OCI-LY1 (cell line): ENCODE data around the gene OLFML3.

Source experiments
- H2AFZ ChIP-seq: fragments of 200-600 bp; sonication (generic), shearing (Covaris generic); 2 replicates; pipeline ENCODE4 v1.6.0; 2014; ENCODE audit warnings: antibody characterized with exemption, mild to moderate bottlenecking, low read length
- H3F3A ChIP-seq: fragments of 200-600 bp; sonication (generic), shearing (Covaris generic); 2 replicates; pipeline ENCODE4 v1.6.0; 2014; ENCODE audit warnings: mild to moderate bottlenecking, antibody characterized with exemption, low read length, moderate library complexity; ENCODE audit not compliant: insufficient read depth
- H3K27ac ChIP-seq: fragments of 200-600 bp; sonication (generic); 2 replicates; pipeline ENCODE4 v1.5.1; 2014; ENCODE audit warnings: low read length, mixed run types, mild to moderate bottlenecking, low read depth; ENCODE audit not compliant: poor library complexity, severe bottlenecking
- H3K27me3 ChIP-seq: fragments of 200-600 bp; sonication (generic); 2 replicates; pipeline ENCODE4 v1.6.0; 2014; ENCODE audit warnings: antibody characterized with exemption, mild to moderate bottlenecking, low read length, moderate library complexity; ENCODE audit not compliant: insufficient read depth
- H3K36me3 ChIP-seq: fragments of 200-600 bp; sonication (generic); 2 replicates; pipeline ENCODE4 v1.6.1; 2014; ENCODE audit warnings: mild to moderate bottlenecking, antibody characterized with exemption, low read length, moderate library complexity, mixed read lengths; ENCODE audit not compliant: insufficient read depth
- H3K4me1 ChIP-seq: fragments of 200-600 bp; sonication (generic); 2 replicates; pipeline ENCODE4 v1.5.1; 2014; ENCODE audit warnings: mild to moderate bottlenecking, low read length, moderate library complexity; ENCODE audit not compliant: insufficient read depth, severe bottlenecking
- H3K4me2 ChIP-seq: fragments of 200-600 bp; sonication (generic), shearing (Covaris generic); 2 replicates; pipeline ENCODE4 v1.6.1; 2014; ENCODE audit warnings: low read length
- H3K4me3 ChIP-seq: fragments of 200-600 bp; sonication (generic); 2 replicates; pipeline ENCODE4 v1.5.1; 2014; ENCODE audit warnings: low read length, low read depth, mild to moderate bottlenecking, mixed read lengths; ENCODE audit not compliant: poor library complexity, severe bottlenecking
- H3K79me2 ChIP-seq: fragments of 200-600 bp; shearing (Covaris generic); 2 replicates; pipeline ENCODE4 v1.6.1; 2016; ENCODE audit warnings: mixed run types, low read length, mixed read lengths; ENCODE audit not compliant: insufficient read depth
- H3K9ac ChIP-seq: fragments of 200-600 bp; sonication (generic), shearing (Covaris generic); 2 replicates; pipeline ENCODE4 v1.6.1; 2014; ENCODE audit warnings: mild to moderate bottlenecking, low read length, mixed read lengths
- H3K9me2 ChIP-seq: fragments of 200-600 bp; sonication (generic), shearing (Covaris generic); 2 replicates; pipeline ENCODE4 v1.6.1; 2014; ENCODE audit warnings: low read depth, mild to moderate bottlenecking, low read length, mixed read lengths
- H3K9me3 ChIP-seq: fragments of 200-600 bp; shearing (Covaris generic); 2 replicates; pipeline ENCODE4 v1.6.1; 2014; ENCODE audit warnings: low read length, mixed read lengths
- H4K20me1 ChIP-seq: fragments of 200-600 bp; sonication (generic), shearing (Covaris generic); 2 replicates; pipeline ENCODE4 v1.6.0; 2016; ENCODE audit warnings: mild to moderate bottlenecking, low read length; ENCODE audit not compliant: insufficient read depth
- EZH2 ChIP-seq: fragments of 200-600 bp; sonication (generic), shearing (Covaris generic); IDR thresholded peaks from 2 replicates; pipeline ENCODE4 v1.8.0; 2017; ENCODE audit warnings: borderline replicate concordance, mixed run types, mild to moderate bottlenecking, antibody characterized with exemption, low read length, moderate library complexity, mixed read lengths
- TF ChIP-seq, protein P1 (sequence below): fragments of 200-600 bp; sonication (generic), shearing (Covaris generic); IDR thresholded peaks from 2 replicates; pipeline ENCODE4 v1.5.1; 2017; ENCODE audit warnings: mild to moderate bottlenecking, antibody characterized with exemption, low read length, moderate library complexity, mixed read lengths

OLFML3 gene

GRCh38 chr1:113987259-113987658, 8.0 kb downstream of the OLFML3 start:
- Histone ChIP-seq H3K4me2 (no peak overlapping the region), H3K36me3 (no peaks in the 10 kb centered on the region), H3K27me3 (no peaks in the 10 kb centered on the region; the same call in 1 of the 2 replicates), H4K20me1 (no peaks in the 10 kb centered on the region), H3K79me2 (no peaks in the 10 kb centered on the region), H3K9me3 (no peaks in the 10 kb centered on the region), H2AFZ (no peak overlapping the region), H3K9ac (no peak overlapping the region), H3F3A (no peaks in the 10 kb centered on the region), H3K4me3 (no peak overlapping the region), H3K4me1 (no peaks in the 10 kb centered on the region), H3K9me2 (no peaks in the 10 kb centered on the region), H3K27ac (no peak overlapping the region)
- TF ChIP-seq, protein P1, sequence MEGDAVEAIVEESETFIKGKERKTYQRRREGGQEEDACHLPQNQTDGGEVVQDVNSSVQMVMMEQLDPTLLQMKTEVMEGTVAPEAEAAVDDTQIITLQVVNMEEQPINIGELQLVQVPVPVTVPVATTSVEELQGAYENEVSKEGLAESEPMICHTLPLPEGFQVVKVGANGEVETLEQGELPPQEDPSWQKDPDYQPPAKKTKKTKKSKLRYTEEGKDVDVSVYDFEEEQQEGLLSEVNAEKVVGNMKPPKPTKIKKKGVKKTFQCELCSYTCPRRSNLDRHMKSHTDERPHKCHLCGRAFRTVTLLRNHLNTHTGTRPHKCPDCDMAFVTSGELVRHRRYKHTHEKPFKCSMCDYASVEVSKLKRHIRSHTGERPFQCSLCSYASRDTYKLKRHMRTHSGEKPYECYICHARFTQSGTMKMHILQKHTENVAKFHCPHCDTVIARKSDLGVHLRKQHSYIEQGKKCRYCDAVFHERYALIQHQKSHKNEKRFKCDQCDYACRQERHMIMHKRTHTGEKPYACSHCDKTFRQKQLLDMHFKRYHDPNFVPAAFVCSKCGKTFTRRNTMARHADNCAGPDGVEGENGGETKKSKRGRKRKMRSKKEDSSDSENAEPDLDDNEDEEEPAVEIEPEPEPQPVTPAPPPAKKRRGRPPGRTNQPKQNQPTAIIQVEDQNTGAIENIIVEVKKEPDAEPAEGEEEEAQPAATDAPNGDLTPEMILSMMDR, result no peak
- TF ChIP-seq EZH2, result no peak

- Histone ChIP-seq H3K9ac (no peak overlapping the region), H3K36me3 (no peaks in the 10 kb centered on the region), H3K4me3 (no peak overlapping the region), H3K27ac (no peak overlapping the region), H3K9me2 (no peaks in the 10 kb centered on the region), H3K4me2 (no peak overlapping the region), H3K27me3 (no peaks in the 10 kb centered on the region; the same call in 1 of the 2 replicates), H3K9me3 (peaks cover 4% of the 10 kb centered on the region; the same call in 1 of the 2 replicates), H2AFZ (no peak overlapping the region), H3K4me1 (no peaks in the 10 kb centered on the region), H4K20me1 (no peaks in the 10 kb centered on the region), H3F3A (no peaks in the 10 kb centered on the region), H3K79me2 (no peaks in the 10 kb centered on the region)
- TF ChIP-seq, protein P1, result no peak
- TF ChIP-seq EZH2, result no peak
These were observed 11.3 kb downstream of the OLFML3 start for GRCh38 chr1:113990530-113990929.

DNA sequence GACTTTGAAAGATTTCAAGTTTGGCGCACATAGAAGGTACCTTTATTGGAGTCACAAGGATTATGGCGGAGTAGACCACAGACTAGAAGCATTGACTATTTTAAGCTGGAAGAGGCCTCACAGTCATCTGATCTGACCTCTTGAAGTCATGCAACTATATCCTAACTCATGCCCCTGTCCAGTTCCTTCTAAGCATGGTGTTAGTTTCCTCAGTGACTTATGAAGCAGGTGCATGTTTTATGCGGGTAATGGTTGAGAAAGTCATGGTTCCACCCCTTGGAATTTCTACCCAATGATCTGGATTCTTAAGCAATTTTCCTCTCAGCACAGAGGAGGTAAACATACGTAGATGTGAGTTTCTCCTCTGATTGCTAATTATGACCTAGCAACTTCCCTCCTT, 11.7 kb downstream of the OLFML3 start:
- Histone ChIP-seq H3K9ac (no peak overlapping the region), H3K4me2 (no peak overlapping the region), H3K36me3 (no peaks in the 10 kb centered on the region), H3K27ac (no peak overlapping the region), H4K20me1 (no peaks in the 10 kb centered on the region), H3K4me3 (no peak overlapping the region), H3F3A (no peaks in the 10 kb centered on the region), H3K9me3 (peaks cover 5% of the 10 kb centered on the region; the same call in 1 of the 2 replicates), H3K9me2 (no peaks in the 10 kb centered on the region), H3K79me2 (no peaks in the 10 kb centered on the region), H2AFZ (no peak overlapping the region), H3K4me1 (no peaks in the 10 kb centered on the region), H3K27me3 (no peaks in the 10 kb centered on the region; the same call in 1 of the 2 replicates)
- TF ChIP-seq, protein P1, result no peak
- TF ChIP-seq EZH2, result no peak
